OCI-LY1 (cell line): ENCODE results near the gene COLQ.

Source experiments
- H2AFZ ChIP-seq: fragments of 200-600 bp; sonication (generic), shearing (Covaris generic); 2 replicates; pipeline ENCODE4 v1.6.0; 2014; ENCODE audit warnings: antibody characterized with exemption, mild to moderate bottlenecking, low read length
- H3F3A ChIP-seq: fragments of 200-600 bp; sonication (generic), shearing (Covaris generic); 2 replicates; pipeline ENCODE4 v1.6.0; 2014; ENCODE audit warnings: mild to moderate bottlenecking, antibody characterized with exemption, low read length, moderate library complexity; ENCODE audit not compliant: insufficient read depth
- H3K27ac ChIP-seq: fragments of 200-600 bp; sonication (generic); 2 replicates; pipeline ENCODE4 v1.5.1; 2014; ENCODE audit warnings: low read length, mixed run types, mild to moderate bottlenecking, low read depth; ENCODE audit not compliant: poor library complexity, severe bottlenecking
- H3K27me3 ChIP-seq: fragments of 200-600 bp; sonication (generic); 2 replicates; pipeline ENCODE4 v1.6.0; 2014; ENCODE audit warnings: antibody characterized with exemption, mild to moderate bottlenecking, low read length, moderate library complexity; ENCODE audit not compliant: insufficient read depth
- H3K36me3 ChIP-seq: fragments of 200-600 bp; sonication (generic); 2 replicates; pipeline ENCODE4 v1.6.1; 2014; ENCODE audit warnings: mild to moderate bottlenecking, antibody characterized with exemption, low read length, moderate library complexity, mixed read lengths; ENCODE audit not compliant: insufficient read depth
- H3K4me1 ChIP-seq: fragments of 200-600 bp; sonication (generic); 2 replicates; pipeline ENCODE4 v1.5.1; 2014; ENCODE audit warnings: mild to moderate bottlenecking, low read length, moderate library complexity; ENCODE audit not compliant: insufficient read depth, severe bottlenecking
- H3K4me2 ChIP-seq: fragments of 200-600 bp; sonication (generic), shearing (Covaris generic); 2 replicates; pipeline ENCODE4 v1.6.1; 2014; ENCODE audit warnings: low read length
- H3K4me3 ChIP-seq: fragments of 200-600 bp; sonication (generic); 2 replicates; pipeline ENCODE4 v1.5.1; 2014; ENCODE audit warnings: low read length, low read depth, mild to moderate bottlenecking, mixed read lengths; ENCODE audit not compliant: poor library complexity, severe bottlenecking
- H3K79me2 ChIP-seq: fragments of 200-600 bp; shearing (Covaris generic); 2 replicates; pipeline ENCODE4 v1.6.1; 2016; ENCODE audit warnings: mixed run types, low read length, mixed read lengths; ENCODE audit not compliant: insufficient read depth
- H3K9ac ChIP-seq: fragments of 200-600 bp; sonication (generic), shearing (Covaris generic); 2 replicates; pipeline ENCODE4 v1.6.1; 2014; ENCODE audit warnings: mild to moderate bottlenecking, low read length, mixed read lengths
- H3K9me2 ChIP-seq: fragments of 200-600 bp; sonication (generic), shearing (Covaris generic); 2 replicates; pipeline ENCODE4 v1.6.1; 2014; ENCODE audit warnings: low read depth, mild to moderate bottlenecking, low read length, mixed read lengths
- H3K9me3 ChIP-seq: fragments of 200-600 bp; shearing (Covaris generic); 2 replicates; pipeline ENCODE4 v1.6.1; 2014; ENCODE audit warnings: low read length, mixed read lengths
- H4K20me1 ChIP-seq: fragments of 200-600 bp; sonication (generic), shearing (Covaris generic); 2 replicates; pipeline ENCODE4 v1.6.0; 2016; ENCODE audit warnings: mild to moderate bottlenecking, low read length; ENCODE audit not compliant: insufficient read depth
- EZH2 ChIP-seq: fragments of 200-600 bp; sonication (generic), shearing (Covaris generic); IDR thresholded peaks from 2 replicates; pipeline ENCODE4 v1.8.0; 2017; ENCODE audit warnings: borderline replicate concordance, mixed run types, mild to moderate bottlenecking, antibody characterized with exemption, low read length, moderate library complexity, mixed read lengths
- TF ChIP-seq, protein P1 (sequence below): fragments of 200-600 bp; sonication (generic), shearing (Covaris generic); IDR thresholded peaks from 2 replicates; pipeline ENCODE4 v1.5.1; 2017; ENCODE audit warnings: mild to moderate bottlenecking, antibody characterized with exemption, low read length, moderate library complexity, mixed read lengths

COLQ gene

DNA sequence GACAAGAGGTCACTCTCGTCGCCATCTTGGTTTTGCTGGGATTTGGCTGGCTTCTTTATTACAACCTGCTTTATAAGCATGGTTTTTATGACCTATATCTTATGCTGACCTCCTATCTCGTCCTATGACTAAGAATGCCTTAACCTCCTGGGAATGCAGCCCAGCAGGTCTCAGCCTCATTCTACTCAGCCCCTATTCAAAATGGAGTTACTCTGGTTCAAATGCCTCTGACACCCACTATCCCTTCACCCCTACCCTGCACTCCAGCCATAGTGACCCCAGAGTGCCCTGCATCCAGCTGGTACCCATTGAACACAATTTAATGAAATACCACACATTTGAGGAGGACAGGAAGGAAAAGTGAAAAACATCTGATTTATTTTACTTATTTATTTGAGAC lies 117.5 kb downstream of the COLQ start:
- Histone ChIP-seq H3K27ac (no peak overlapping the region), H3K4me1 (no peaks in the 10 kb centered on the region), H3F3A (no peaks in the 10 kb centered on the region), H3K9me3 (no peaks in the 10 kb centered on the region), H3K36me3 (no peaks in the 10 kb centered on the region), H3K4me2 (no peak overlapping the region), H3K79me2 (no peaks in the 10 kb centered on the region), H4K20me1 (no peaks in the 10 kb centered on the region), H2AFZ (no peak overlapping the region), H3K27me3 (no peaks in the 10 kb centered on the region), H3K4me3 (no peak overlapping the region), H3K9me2 (no peaks in the 10 kb centered on the region), H3K9ac (no peak overlapping the region)
- TF ChIP-seq, protein P1, sequence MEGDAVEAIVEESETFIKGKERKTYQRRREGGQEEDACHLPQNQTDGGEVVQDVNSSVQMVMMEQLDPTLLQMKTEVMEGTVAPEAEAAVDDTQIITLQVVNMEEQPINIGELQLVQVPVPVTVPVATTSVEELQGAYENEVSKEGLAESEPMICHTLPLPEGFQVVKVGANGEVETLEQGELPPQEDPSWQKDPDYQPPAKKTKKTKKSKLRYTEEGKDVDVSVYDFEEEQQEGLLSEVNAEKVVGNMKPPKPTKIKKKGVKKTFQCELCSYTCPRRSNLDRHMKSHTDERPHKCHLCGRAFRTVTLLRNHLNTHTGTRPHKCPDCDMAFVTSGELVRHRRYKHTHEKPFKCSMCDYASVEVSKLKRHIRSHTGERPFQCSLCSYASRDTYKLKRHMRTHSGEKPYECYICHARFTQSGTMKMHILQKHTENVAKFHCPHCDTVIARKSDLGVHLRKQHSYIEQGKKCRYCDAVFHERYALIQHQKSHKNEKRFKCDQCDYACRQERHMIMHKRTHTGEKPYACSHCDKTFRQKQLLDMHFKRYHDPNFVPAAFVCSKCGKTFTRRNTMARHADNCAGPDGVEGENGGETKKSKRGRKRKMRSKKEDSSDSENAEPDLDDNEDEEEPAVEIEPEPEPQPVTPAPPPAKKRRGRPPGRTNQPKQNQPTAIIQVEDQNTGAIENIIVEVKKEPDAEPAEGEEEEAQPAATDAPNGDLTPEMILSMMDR, result no peak
- TF ChIP-seq EZH2, result no peak

DNA sequence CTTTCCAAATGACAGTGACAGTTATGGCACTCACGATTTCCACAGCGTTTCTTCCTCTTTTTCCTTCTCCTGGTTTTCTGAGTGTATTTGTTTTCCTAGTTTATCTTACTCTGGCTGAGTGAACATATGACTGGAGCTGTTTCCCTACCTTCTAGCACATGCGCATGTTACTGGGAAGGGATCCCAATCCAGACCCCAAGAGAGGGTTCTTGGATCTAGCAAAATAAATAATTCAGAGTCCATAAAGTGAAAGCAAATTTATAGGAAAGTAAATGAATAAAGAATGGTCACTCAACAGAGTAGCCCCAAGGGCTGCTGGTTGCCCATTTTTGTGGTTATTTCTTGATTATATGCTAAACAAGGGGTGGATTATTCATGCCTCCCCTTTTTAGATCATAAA lies 118.0 kb downstream of the COLQ start:
- no peak overlapping the region for H3K4me2 ChIP-seq
- H3K9ac ChIP-seq, result no peak overlapping the region
- no peaks in the 10 kb centered on the region for H3K4me1 ChIP-seq
- H3F3A ChIP-seq, result no peaks in the 10 kb centered on the region
- no peaks in the 10 kb centered on the region for H3K9me3 ChIP-seq
- TF ChIP-seq, protein P1, result no peak
- no peak for TF ChIP-seq EZH2
- H2AFZ ChIP-seq, result no peak overlapping the region
- H3K27ac ChIP-seq, result no peak overlapping the region
- H4K20me1 ChIP-seq, result no peaks in the 10 kb centered on the region
- no peak overlapping the region for H3K4me3 ChIP-seq
- H3K36me3 ChIP-seq, result no peaks in the 10 kb centered on the region
- H3K79me2 ChIP-seq, result no peaks in the 10 kb centered on the region
- H3K27me3 ChIP-seq, result no peaks in the 10 kb centered on the region
- H3K9me2 ChIP-seq, result no peaks in the 10 kb centered on the region

DNA sequence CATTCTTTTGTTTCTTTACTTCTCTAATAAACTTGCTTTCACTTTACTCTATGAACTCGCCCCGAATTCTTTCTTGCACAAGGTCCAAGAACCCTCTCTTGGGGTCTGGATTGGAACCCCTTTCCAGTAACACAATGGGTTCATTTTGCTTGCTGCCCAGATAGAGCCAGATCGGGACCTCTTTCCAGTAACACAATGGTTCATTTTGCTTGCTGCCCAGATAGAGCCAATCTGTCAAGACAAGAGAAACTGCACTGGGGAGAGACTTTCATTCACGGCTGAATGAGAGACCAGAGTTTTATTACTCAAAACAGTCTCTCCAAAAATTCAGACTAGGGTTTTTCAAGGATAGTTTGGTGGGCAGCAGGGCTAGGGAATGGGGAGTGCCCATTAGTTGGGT lies 119.6 kb downstream of the COLQ start:
- no peak overlapping the region for H2AFZ ChIP-seq
- no peak overlapping the region for H3K9ac ChIP-seq

More for the DNA sequence above, 119.6 kb downstream of the COLQ start:
- Histone ChIP-seq H3K9me2 (no peaks in the 10 kb centered on the region), H3K4me3 (no peak overlapping the region), H3K79me2 (no peaks in the 10 kb centered on the region), H3K4me1 (no peaks in the 10 kb centered on the region), H3F3A (no peaks in the 10 kb centered on the region), H3K27ac (no peak overlapping the region), H3K4me2 (no peak overlapping the region), H3K27me3 (no peaks in the 10 kb centered on the region), H4K20me1 (no peaks in the 10 kb centered on the region), H3K9me3 (no peaks in the 10 kb centered on the region), H3K36me3 (no peaks in the 10 kb centered on the region)
- TF ChIP-seq, protein P1, result no peak
- TF ChIP-seq EZH2, result no peak
